ENCODE results near the gene PCBP3. TPM values are rescaled to one million over a fixed set of nuclear protein-coding genes. Genes with fewer than 3 reads are reported as not detected.

PCBP3 gene
- total and polyA plus RNA-seq, 10 of the 15 experiments (the other 5 are each of a cell fraction or from before 2014, with no cell fraction given), result 0.09 to 1.3 (median 0.46) TPM; not detected in 3

DNA sequence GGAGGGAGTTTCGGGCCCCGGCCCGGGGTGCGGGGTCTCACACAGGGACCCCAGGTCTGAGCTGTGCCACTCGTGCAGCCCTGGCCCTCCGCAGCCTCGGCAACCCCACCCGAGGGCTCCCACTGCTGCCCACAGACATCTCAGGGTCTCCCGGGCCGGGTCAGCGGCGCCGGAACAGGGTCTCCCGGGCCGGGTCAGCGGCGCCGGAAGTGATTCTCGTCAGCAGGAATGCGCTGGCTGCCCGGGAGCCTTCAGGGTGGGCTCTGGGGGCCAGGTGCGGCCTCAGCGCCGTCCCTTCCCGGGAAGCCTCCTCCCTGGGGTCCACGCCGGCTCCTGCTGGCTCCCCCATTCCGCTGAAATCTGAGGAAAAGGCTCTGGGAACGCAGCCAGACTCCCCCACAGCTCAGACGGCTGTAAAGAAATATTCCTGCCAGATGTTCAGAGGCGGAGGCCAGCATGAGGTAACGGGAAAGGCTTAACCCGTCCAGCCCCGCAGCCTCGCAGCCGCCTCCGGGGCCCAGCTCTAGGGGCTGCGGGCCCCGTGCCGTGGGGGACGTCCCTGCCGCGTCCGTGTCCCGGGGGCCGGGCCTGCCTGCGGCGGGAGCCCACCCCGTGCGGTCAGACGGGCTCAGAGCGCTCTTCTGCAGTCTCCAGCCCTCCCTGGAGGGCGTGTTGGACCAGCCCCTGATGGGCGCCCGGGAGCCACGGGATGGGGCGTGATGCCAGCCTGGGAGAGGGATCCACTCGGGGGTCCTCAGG is 329.4 kb downstream of the PCBP3 start:
- Histone ChIP-seq H3K4me1 (ENCODE audit: control insufficient read depth, insufficient read depth, low read length) (peaks cover 8% of the 10 kb centered on the region), H3K36me3 (ENCODE audit: control insufficient read depth in 2 of 2, insufficient read depth in 2 of 2, low read length in 1 of 2) (no peaks in the 10 kb centered on the region), H3K9me3 (replicated peaks; ENCODE audit: control insufficient read depth, insufficient read depth, low read length) (no peaks in the 10 kb centered on the region), H2AFZ (ENCODE audit: control insufficient read depth, low read depth, low read length) (peak overlapping the region; percentile 10; the same call in 1 of the 2 replicates), H3K9ac (ENCODE audit: control insufficient read depth, insufficient read depth, low read length) (peak overlapping the region; percentile 20; the same call in 1 of the 2 replicates), H3K27ac (ENCODE audit: control insufficient read depth, insufficient read depth) (no peak overlapping the region), H3K79me2 (ENCODE audit: control insufficient read depth, insufficient read depth, low read length) (no peaks in the 10 kb centered on the region), H4K20me1 (ENCODE audit: control insufficient read depth, insufficient read depth) (no peaks in the 10 kb centered on the region), H3K27me3 (replicated peaks in 1 of 2; ENCODE audit: control insufficient read depth in 2 of 2, insufficient read depth in 2 of 2, low read length in 1 of 2) (peaks cover 5 to 7% of the 10 kb centered on the region in 2 experiments; a peak in 3 of 4 replicates), H3K4me3 (peak overlapping the region; percentile 71; the same call in 1 of the 2 replicates), H3K4me2 (ENCODE audit: control insufficient read depth, insufficient read depth) (peak overlapping the region; percentile 95)
- SMC1A ChIA-PET (ENCODE audit: uncharacterized antibody, unreplicated experiment), result interaction anchor here (1.0 kb wide), 1 partner anchor 171 kb away, joined by 6 read pairs; no protein-coding TSS in a partner anchor
- CTCF ChIA-PET, result interaction anchor here (0.6 to 3.4 kb wide), 3 partner anchors 10 to 1112 kb away, joined by 3 to 19 read pairs (median 4); no protein-coding TSS in a partner anchor
- 0 out of 2 replicates have a peak, but pooled peaks have one; percentile 28 for TF ChIP-seq LARP7 (IDR thresholded peaks at IDR 0.05)
- TF ChIP-seq ZNF274 (IDR thresholded peaks at IDR 0.05; ENCODE audit: insufficient read depth, insufficient read length), result no peak
- peak in 1 of 2 experiments; percentile 6; a peak in 1 of 4 replicates for TF ChIP-seq BHLHE40 (IDR thresholded peaks at IDR 0.05; ENCODE audit: borderline replicate concordance in 1 of 2, low read depth in 2 of 2, low read length in 1 of 2)
- intact Hi-C loops (cut with micrococcal nuclease; ENCODE audit: unreplicated experiment), result loop anchor here (5.0 kb wide), 1 partner anchor 169 kb away; no protein-coding TSS in a partner anchor
- FAIRE-seq (no peak), ATAC-seq (peak; percentile 24), DNase-seq (ENCODE audit: low read depth, low spot score) (no peak)
- RAD21 ChIA-PET (ENCODE audit: unreplicated experiment), result interaction anchor here (1.0 to 1.3 kb wide), 2 partner anchors 168 to 170 kb away, joined by 3 to 7 read pairs; no protein-coding TSS in a partner anchor
- WGBS (ENCODE audit: insufficient coverage, insufficient replicate concordance, low lambda C conversion rate, missing lambda C conversion rate), result 3% methylated on average over 52 of the region's 58 CpGs
- BruUV-seq (replicated peaks), result no TSS peak
- in situ Hi-C loops (cut with MboI), result no loop called here
- POLR2A ChIA-PET, result interaction anchor here (2.3 kb wide), 1 partner anchor 171 kb away, joined by 5 read pairs; no protein-coding TSS in a partner anchor

Measured in GM12878 (cell line).